ENCODE measurements around the gene GBP4. TPM values are rescaled to one million over a fixed set of nuclear protein-coding genes. Genes with fewer than 3 reads are reported as not detected.

The GBP4 gene, protein sequence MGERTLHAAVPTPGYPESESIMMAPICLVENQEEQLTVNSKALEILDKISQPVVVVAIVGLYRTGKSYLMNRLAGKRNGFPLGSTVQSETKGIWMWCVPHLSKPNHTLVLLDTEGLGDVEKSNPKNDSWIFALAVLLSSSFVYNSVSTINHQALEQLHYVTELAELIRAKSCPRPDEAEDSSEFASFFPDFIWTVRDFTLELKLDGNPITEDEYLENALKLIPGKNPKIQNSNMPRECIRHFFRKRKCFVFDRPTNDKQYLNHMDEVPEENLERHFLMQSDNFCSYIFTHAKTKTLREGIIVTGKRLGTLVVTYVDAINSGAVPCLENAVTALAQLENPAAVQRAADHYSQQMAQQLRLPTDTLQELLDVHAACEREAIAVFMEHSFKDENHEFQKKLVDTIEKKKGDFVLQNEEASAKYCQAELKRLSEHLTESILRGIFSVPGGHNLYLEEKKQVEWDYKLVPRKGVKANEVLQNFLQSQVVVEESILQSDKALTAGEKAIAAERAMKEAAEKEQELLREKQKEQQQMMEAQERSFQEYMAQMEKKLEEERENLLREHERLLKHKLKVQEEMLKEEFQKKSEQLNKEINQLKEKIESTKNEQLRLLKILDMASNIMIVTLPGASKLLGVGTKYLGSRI
- 2.0 and 4.8 TPM in 2 replicates for total RNA-seq

DNA sequence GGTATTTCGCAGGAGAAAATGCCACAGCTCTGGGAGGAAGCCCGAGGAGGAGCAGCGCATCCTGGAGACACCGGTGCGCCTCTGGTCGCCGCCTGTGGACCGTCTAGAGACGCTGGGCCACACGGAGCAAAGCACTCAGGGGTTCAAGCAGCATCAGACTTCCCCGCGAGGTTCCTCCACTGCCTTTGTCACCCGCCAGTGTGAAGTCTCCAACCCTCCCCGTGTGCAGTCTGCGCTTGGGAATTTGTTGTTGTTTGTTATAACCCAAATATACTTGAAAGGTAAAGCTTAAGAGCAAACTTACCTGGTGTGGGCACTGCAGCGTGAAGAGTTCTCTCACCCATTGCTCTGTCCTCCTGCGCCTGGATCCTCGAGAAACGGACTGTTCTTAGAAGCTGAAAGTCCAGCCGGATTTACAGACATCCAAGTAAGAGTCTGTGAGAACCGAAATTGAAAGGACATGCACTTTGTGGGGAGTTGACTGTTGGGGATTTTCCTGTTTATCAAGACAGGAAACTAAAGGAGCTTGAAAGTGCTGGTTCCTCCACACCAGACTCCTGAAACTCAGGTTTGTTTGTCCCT, at the start of gene GBP4:
GBP4 (minus strand) TSS at position 452 of the 582 bp plus-strand sequence; CDS start at position 344, 108 bp downstream.

DNA sequence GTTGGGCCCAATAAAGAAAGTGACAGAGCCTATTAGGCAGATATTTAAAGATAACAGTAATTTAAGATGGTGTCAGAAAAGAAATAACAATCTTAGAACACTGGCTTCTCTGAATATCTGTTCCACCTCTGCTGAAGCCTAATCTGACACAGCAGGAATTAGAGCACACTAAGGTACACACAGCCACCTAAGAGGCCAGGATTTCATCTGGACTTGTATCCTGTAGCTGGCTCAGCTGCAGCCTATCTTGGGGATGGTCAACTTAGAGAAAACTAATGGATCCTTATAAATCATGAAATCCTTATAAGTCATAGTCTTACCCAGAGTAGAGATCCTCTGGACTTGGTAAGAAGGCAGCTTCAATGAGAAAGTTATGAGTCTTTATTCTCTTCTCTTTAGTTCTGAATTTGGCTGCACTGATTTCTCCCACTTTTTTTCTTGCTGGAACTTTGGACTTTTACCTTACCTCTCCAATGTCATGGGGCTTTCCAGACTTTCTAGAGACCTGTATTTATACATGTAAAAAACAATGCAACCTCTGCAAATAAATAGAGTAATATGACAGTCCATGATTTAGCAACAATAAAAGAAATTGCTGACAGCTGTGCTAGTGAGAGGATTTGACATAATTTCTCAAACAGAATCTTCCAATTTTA, 23.0 kb downstream of the GBP4 start, which contains the start of gene GBP7:
GBP7 (minus strand) TSS at position 403 of the 656 bp plus-strand sequence. CDS start 4,068 bp downstream, outside the sequence.

Other genes starting within 250 kb of the GBP4 start
- 21.9 and 24.6 TPM in 2 replicates for gene KYAT3, start 206.3 kb downstream of the GBP4 start, total RNA-seq
- gene RBMXL1, start 206.3 kb downstream of the GBP4 start, total RNA-seq: 5.6 and 8.2 TPM in 2 replicates
- 14.0 and 30.2 TPM in 2 replicates for gene GBP3, start 176.1 kb downstream of the GBP4 start, total RNA-seq
- gene GBP1, start 133.7 kb downstream of the GBP4 start, total RNA-seq: 19.9 and 20.5 TPM in 2 replicates
- gene GBP2, start 72.8 kb downstream of the GBP4 start, total RNA-seq: 52.9 and 66.5 TPM in 2 replicates
- not detected in 2 replicates for gene GBP7, start 22.9 kb downstream of the GBP4 start, total RNA-seq
- gene GBP5, start 73.9 kb upstream of the GBP4 start, total RNA-seq: under 0.01 and 0.38 TPM in 2 replicates
- not detected in 2 replicates for gene GBP6, start 165.1 kb upstream of the GBP4 start, total RNA-seq

All from vein endothelial cell (primary cell).